Peyer's patch (tissue), 4 donors: ENCODE results near the gene VENTX.

Experiments used
- POLR2A ChIP-seq, 2 donors: fragments of 450-650 bp; IDR thresholded peaks; one replicate each; pipeline ENCODE4 v1.5.1; 2017; ENCODE audit warnings: antibody characterized with exemption in 2 of 2, mild to moderate bottlenecking in 2 of 2, moderate library complexity in 2 of 2
- TF ChIP-seq, protein P1 (sequence below), 6 experiments: fragments of 450-650 bp in 4 of 6; fragments of 200-600 bp in 2 of 6; sonication (generic) in 1 of 6; IDR thresholded peaks; one replicate each; pipeline ENCODE4 v1.5.1; 2017 to 2019; ENCODE audit warnings: antibody characterized with exemption in 6 of 6, mild to moderate bottlenecking in 3 of 6, moderate library complexity in 1 of 6

DNA sequence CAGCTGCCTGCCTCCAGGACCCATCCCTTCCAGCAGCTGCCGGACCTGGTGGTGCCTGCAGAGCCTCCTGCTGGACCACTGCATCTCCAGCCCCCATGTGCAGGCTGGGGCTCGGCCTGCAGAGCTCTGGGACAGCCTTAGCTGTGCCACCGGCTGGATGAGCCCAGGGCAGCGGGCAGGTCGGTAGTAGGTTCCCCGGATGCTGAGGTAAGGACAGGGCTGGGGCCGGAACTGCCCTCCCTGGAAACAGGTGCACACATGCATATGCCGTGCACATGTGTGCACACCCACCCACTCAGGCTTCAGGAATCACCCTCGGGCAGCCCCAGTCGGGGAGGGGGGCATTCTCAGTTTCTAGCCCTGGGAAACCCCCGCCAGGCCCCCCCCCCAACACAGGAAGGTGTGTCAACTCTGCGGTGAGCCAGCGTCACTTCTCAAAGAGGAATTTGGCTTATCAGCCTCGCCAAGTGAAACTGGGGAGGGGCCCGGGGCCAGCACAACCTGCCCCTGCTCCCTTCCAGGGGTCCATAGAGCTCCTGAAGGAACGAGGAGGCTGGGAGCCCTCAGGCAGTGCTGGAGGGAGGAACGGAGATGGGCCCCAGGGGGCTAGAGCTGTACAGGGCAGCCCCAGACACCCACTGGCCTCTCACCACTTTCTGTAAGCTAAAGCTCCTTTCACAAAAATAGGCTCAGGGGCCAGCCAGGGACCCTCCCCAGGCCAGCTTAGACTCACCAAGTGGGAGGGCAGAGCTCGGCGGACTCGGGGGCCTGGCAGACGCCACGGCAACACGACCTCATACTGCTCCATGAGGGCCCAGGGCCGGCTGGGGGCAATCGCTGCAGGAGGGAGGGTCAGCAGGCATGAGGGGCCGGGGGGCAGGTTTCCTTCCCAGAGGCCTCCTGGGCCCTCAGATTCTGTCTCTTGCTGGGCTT, 37.4 kb downstream of the VENTX start:
- TF ChIP-seq POLR2A (IDR thresholded peaks at IDR 0.05), result no peak
- TF ChIP-seq, protein P1, sequence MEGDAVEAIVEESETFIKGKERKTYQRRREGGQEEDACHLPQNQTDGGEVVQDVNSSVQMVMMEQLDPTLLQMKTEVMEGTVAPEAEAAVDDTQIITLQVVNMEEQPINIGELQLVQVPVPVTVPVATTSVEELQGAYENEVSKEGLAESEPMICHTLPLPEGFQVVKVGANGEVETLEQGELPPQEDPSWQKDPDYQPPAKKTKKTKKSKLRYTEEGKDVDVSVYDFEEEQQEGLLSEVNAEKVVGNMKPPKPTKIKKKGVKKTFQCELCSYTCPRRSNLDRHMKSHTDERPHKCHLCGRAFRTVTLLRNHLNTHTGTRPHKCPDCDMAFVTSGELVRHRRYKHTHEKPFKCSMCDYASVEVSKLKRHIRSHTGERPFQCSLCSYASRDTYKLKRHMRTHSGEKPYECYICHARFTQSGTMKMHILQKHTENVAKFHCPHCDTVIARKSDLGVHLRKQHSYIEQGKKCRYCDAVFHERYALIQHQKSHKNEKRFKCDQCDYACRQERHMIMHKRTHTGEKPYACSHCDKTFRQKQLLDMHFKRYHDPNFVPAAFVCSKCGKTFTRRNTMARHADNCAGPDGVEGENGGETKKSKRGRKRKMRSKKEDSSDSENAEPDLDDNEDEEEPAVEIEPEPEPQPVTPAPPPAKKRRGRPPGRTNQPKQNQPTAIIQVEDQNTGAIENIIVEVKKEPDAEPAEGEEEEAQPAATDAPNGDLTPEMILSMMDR (IDR thresholded peaks at IDR 0.05), result no peak
